ENCODE measurements around the gene STX19. TPM values are rescaled to one million over a fixed set of nuclear protein-coding genes. Genes with fewer than 3 reads are reported as not detected.

The STX19 gene
- 0.16 TPM in 1 of 2 replicates, not detected in the other for total RNA-seq

GRCh38 chr3:94028093-94028837 is at the start of gene STX19:
Gene STX19 (minus strand): TSS chr3:94028597. CDS start chr3:94015269, 13,328 bp downstream.

GRCh38 chr3:94062513-94063404 is 34.4 kb upstream of the STX19 start, which contains the start of the genes DHFR2 and NSUN3:
Gene DHFR2 (minus strand): TSS chr3:94062916. CDS start chr3:94061511, 1,405 bp downstream.
Gene NSUN3 (plus strand): TSS chr3:94063061. CDS start chr3:94063127, 66 bp downstream.

GRCh38 chr3:93979850-93980676 is 48.3 kb downstream of the STX19 start, which contains the start of gene ARL13B:
Gene ARL13B (plus strand): TSS chr3:93980155. CDS start chr3:93980424, 269 bp downstream.

GRCh38 chr3:93973131-93974126 is 55.0 kb downstream of the STX19 start, which contains the start of gene PROS1:
Gene PROS1 (minus strand): TSS chr3:93973896. CDS start chr3:93973749, 147 bp downstream.

Other genes starting within 250 kb of the STX19 start
- gene PROS1, start 54.7 kb downstream of the STX19 start, total RNA-seq = 1.5 and 2.3 TPM in 2 replicates
- 6.7 and 8.4 TPM in 2 replicates for gene ARL13B, start 48.4 kb downstream of the STX19 start, total RNA-seq
- gene DHFR2, start 34.3 kb upstream of the STX19 start, total RNA-seq = 2.2 and 3.0 TPM in 2 replicates
- gene NSUN3, start 34.5 kb upstream of the STX19 start, total RNA-seq = 4.3 and 4.9 TPM in 2 replicates

Data from hair follicular keratinocyte (primary cell).